Myometrial cell (primary cell): ENCODE measurements around the gene CAMP. TPM values are rescaled to one million over a fixed set of nuclear protein-coding genes. Genes with fewer than 3 reads are reported as not detected.

Experiments used
- total RNA-seq: library from RNA; depleted of rRNA; stranded (reverse); fragments of >200 nt; gene quantifications from 2 replicates; pipeline ENCODE4 v1.2.3, GENCODE V29; 2015

The CAMP gene, protein sequence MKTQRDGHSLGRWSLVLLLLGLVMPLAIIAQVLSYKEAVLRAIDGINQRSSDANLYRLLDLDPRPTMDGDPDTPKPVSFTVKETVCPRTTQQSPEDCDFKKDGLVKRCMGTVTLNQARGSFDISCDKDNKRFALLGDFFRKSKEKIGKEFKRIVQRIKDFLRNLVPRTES
- not detected in 2 replicates for total RNA-seq

DNA sequence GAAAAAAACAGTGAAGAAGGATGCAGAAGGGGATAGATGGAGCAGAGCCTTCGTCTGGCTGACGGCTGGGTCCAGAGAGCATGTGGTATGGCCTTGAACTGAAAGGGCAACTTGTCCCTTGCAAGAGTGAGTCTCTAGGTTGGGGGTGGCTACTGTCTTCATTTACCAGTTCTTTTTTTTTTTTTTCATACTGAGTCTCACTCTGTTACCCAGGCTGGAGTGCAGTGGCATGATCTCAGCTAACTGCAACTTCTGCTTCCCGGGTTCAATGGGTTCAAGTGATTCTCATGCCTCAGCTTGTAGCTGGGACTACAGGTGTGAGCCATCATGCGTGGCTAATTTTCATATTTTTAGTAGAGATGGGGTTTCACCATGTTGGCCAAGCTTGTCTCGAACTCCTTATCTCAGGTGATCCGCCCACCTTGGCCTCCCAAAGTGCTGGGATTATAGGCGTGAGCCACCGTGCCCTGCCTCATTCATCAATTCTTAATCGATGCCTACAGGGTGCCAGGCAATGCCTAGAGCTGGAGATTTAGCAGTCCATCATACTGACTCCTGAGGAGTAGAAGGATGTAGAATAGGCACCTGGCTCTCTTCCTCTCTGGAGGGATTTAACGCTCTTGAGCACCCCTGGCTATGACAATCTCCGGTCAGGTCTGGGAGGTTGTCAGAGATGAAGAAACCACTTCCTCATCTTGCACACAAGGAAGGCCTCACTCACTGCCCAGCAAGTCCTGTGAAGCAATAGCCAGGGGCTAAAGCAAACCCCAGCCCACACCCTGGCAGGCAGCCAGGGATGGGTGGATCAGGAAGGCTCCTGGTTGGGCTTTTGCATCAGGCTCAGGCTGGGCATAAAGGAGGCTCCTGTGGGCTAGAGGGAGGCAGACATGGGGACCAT, at the start of gene CAMP:
Gene CAMP, plus strand, starts transcription at position 880 of the 898 bp plus-strand sequence. Its CDS starts 17 bp downstream, at position 897.

DNA sequence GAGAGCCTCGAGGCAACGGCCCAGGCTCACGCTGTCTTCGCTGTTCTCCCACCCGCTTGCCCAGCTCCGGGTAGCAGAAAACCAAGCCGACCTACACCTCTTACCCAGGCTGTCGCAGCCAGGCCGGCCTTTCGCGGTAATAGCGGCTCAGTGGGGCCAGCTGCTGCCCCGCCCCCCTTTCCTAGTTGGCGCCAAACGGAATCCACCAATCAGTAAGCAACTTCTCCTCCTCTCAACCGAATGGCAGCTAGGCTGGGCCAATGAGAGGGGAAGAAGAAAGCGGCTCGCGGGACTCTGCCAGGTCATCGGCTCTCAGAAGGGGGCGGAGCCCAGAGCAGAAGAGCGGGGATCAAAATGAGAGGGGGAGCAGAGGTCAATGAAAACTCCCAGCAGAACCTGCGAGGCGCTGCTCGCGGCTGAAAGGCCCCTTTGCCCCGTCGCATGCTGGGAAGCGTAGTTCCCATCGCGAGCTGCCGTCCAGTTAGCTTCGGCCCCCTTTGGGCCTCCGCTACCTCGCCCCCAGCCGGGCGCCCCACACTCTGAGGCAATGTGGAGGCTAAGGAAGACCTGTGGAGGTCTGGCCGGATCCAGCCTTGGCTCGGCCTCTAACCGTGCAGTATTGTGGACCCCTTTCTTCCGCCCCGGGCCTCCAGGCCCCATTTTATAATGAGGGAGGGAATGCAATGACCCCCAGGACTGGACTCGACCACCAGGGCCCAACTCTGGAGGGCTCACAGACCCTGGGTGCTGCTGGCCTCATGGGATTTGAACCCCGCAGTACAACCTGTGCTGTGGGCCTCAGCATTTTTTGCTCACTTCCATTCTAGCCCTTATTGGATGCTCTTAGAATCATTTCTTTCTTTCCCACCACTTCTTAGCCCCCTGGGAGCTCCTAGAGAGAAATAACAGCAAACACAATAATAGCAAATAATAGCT, 34.8 kb upstream of the CAMP start, which contains the start of gene CDC25A:
Gene CDC25A, minus strand, starts transcription at position 152 of the 936 bp plus-strand sequence. CDS start 470 bp downstream, outside the sequence.

Other genes starting within 250 kb of the CAMP start
- gene MAP4, start 207.1 kb upstream of the CAMP start, total RNA-seq, result 141 and 149 TPM in 2 replicates
- 1.2 and 3.2 TPM in 2 replicates for gene CDC25A, start 35.1 kb upstream of the CAMP start, total RNA-seq
- 1.4 TPM in 2 replicates for gene ZNF589, start 17.6 kb downstream of the CAMP start, total RNA-seq
- 35.2 and 35.4 TPM in 2 replicates for gene NME6, start 77.9 kb downstream of the CAMP start, total RNA-seq
- not detected in 2 replicates for gene SPINK8, start 110.2 kb downstream of the CAMP start, total RNA-seq
- gene FBXW12, start 148.7 kb downstream of the CAMP start, total RNA-seq, result not detected in 2 replicates
- 17.5 and 18.2 TPM in 2 replicates for gene PLXNB1, start 206.6 kb downstream of the CAMP start, total RNA-seq
- gene CCDC51, start 216.6 kb downstream of the CAMP start, total RNA-seq, result 14.2 and 24.5 TPM in 2 replicates
- gene TMA7, start 216.8 kb downstream of the CAMP start, total RNA-seq, result 410 and 450 TPM in 2 replicates
- 4.3 and 17.0 TPM in 2 replicates for gene ATRIP, start 223.2 kb downstream of the CAMP start, total RNA-seq